Trophoblast cell (in vitro differentiated cells and primary cell): Measurements from ENCODE around the gene PLPP4.

ENCODE experiments used
- DNase-seq, 2 donors: peaks; one replicate each; pipeline ENCODE4 v3.0.0-alpha.2; 2016
- H2AFZ ChIP-seq: 2 replicates; pipeline ENCODE4 v1.6.1; 2013; ENCODE audit warnings: low read length, moderate library complexity, mild to moderate bottlenecking; ENCODE audit not compliant: insufficient read depth, poor library complexity
- H2AK5ac ChIP-seq: 2 replicates; pipeline ENCODE4 v1.6.1; 2013; ENCODE audit warnings: mild to moderate bottlenecking, low read length
- H2BK120ac ChIP-seq: 2 replicates; pipeline ENCODE4 v1.6.1; 2013; ENCODE audit warnings: low read length, mild to moderate bottlenecking, moderate library complexity; ENCODE audit not compliant: insufficient read depth, poor library complexity
- H2BK12ac ChIP-seq: 2 replicates; pipeline ENCODE4 v1.6.1; 2013; ENCODE audit warnings: mild to moderate bottlenecking, low read length, moderate library complexity
- H2BK5ac ChIP-seq: 2 replicates; pipeline ENCODE4 v1.6.1; 2013; ENCODE audit warnings: low read length, low read depth, moderate library complexity, mild to moderate bottlenecking; ENCODE audit not compliant: poor library complexity
- H3K14ac ChIP-seq: 2 replicates; pipeline ENCODE4 v1.6.1; 2013; ENCODE audit warnings: mild to moderate bottlenecking, low read length
- H3K18ac ChIP-seq: 2 replicates; pipeline ENCODE4 v1.6.1; 2013; ENCODE audit warnings: mild to moderate bottlenecking, low read length
- H3K23ac ChIP-seq: 2 replicates; pipeline ENCODE4 v1.6.1; 2013; ENCODE audit warnings: low read length
- H3K27ac ChIP-seq: 2 replicates; pipeline ENCODE4 v1.5.1; 2013; ENCODE audit warnings: low read depth, mild to moderate bottlenecking, inconsistent platforms, low read length, moderate library complexity
- H3K27me3 ChIP-seq: 2 replicates; pipeline ENCODE4 v1.6.1; 2013; ENCODE audit warnings: inconsistent platforms, mild to moderate bottlenecking, low read length, moderate library complexity; ENCODE audit not compliant: insufficient read depth
- H3K36me3 ChIP-seq, 2 experiments: 1 replicate in 1 of 2; 2 replicates in 1 of 2; pipeline ENCODE4 v1.6.1; 2013; ENCODE audit warnings: low read length in 2 of 2, mild to moderate bottlenecking in 2 of 2, moderate library complexity in 1 of 2; ENCODE audit not compliant: insufficient read depth in 2 of 2, control insufficient read depth in 1 of 2
- H3K4ac ChIP-seq: 2 replicates; pipeline ENCODE4 v1.6.1; 2013; ENCODE audit warnings: low read depth, mild to moderate bottlenecking, low read length, moderate library complexity
- H3K4me1 ChIP-seq, 2 experiments: 1 replicate in 1 of 2; 2 replicates in 1 of 2; pipeline ENCODE4 v1.6.1; 2013; ENCODE audit warnings: low read length in 2 of 2, mild to moderate bottlenecking in 2 of 2, moderate library complexity in 1 of 2; ENCODE audit not compliant: insufficient read depth in 2 of 2, control insufficient read depth in 1 of 2
- H3K4me2 ChIP-seq: 2 replicates; pipeline ENCODE4 v1.6.1; 2013; ENCODE audit warnings: inconsistent platforms, mild to moderate bottlenecking, low read length, moderate library complexity
- H3K4me3 ChIP-seq: 2 replicates; pipeline ENCODE4 v1.5.1; 2013; ENCODE audit warnings: mild to moderate bottlenecking, low read depth, low read length, inconsistent platforms
- H3K79me1 ChIP-seq: one replicate; pipeline ENCODE4 v1.6.1; 2013; ENCODE audit warnings: low read length
- H3K79me2 ChIP-seq: 2 replicates; pipeline ENCODE4 v1.6.1; 2013; ENCODE audit warnings: low read length, mild to moderate bottlenecking; ENCODE audit not compliant: control insufficient read depth, insufficient read depth, poor library complexity
- H3K9ac ChIP-seq: 2 replicates; pipeline ENCODE4 v1.6.1; 2013; ENCODE audit warnings: mild to moderate bottlenecking, low read length
- H3K9me3 ChIP-seq: 2 replicates; pipeline ENCODE4 v1.6.1; 2013; ENCODE audit warnings: low read depth, mild to moderate bottlenecking, control low read depth, inconsistent platforms, low read length; ENCODE audit not compliant: insufficient read depth
- H4K12ac ChIP-seq: 2 replicates; pipeline ENCODE4 v1.6.1; 2013; ENCODE audit warnings: low read depth, mild to moderate bottlenecking, low read length, moderate library complexity
- H4K8ac ChIP-seq: 2 replicates; pipeline ENCODE4 v1.6.1; 2013; ENCODE audit warnings: low read depth, mild to moderate bottlenecking, low read length, moderate library complexity
- H4K91ac ChIP-seq: one replicate; pipeline ENCODE4 v1.6.1; 2013; ENCODE audit warnings: low read depth, mild to moderate bottlenecking, low read length, moderate library complexity
- WGBS: extraction: QIAGEN DNeasy Blood & Tissue Kit; methylation state at CpG from one replicate; pipeline ENCODE4 v1.1.7; 2013; ENCODE audit warnings: missing lambda C conversion rate; ENCODE audit not compliant: insufficient read length, insufficient coverage; ENCODE audit errors: extremely low coverage; 5-methylcytosine and 5-hydroxymethylcytosine counted together

PLPP4 gene

DNA sequence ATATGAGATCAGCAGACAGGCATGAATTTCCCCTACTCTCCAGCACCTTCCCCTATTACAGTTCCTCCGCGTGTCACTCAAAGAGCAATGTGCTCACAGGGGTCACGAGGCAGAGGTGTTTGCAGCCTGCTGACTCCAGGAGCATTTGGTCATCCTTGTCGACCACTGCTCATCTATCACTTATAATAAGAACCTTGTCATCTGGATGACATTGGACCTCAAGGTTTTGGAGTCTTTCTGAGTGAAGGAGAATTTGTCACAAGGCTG lies 32.9 kb upstream of the PLPP4 start:
- DNase-seq = no peak
- H3K18ac ChIP-seq = no peak overlapping the region
- H3K23ac ChIP-seq = no peak overlapping the region
- no peak overlapping the region for H4K91ac ChIP-seq
- no peaks in the 10 kb centered on the region for H3K79me1 ChIP-seq
- no peaks in the 10 kb centered on the region for H3K79me2 ChIP-seq
- no peak overlapping the region for H3K9ac ChIP-seq
- no peak overlapping the region for H2BK12ac ChIP-seq
- H3K27ac ChIP-seq = peak overlapping the region; percentile 7
- H2BK5ac ChIP-seq = no peak overlapping the region
- no peak overlapping the region for H4K12ac ChIP-seq
- no peak overlapping the region for H2AFZ ChIP-seq
- H3K4me2 ChIP-seq = no peak overlapping the region
- H3K36me3 ChIP-seq = no peaks in the 10 kb centered on the region
- no peak overlapping the region for H4K8ac ChIP-seq
- H3K4me3 ChIP-seq = no peak overlapping the region
- peaks cover 2% of the 10 kb centered on the region for H3K9me3 ChIP-seq
- H3K14ac ChIP-seq = no peak overlapping the region
- no peak overlapping the region for H2BK120ac ChIP-seq
- peaks cover 7 to 16% of the 10 kb centered on the region in 2 experiments for H3K4me1 ChIP-seq
- no peaks in the 10 kb centered on the region for H3K27me3 ChIP-seq
- H2AK5ac ChIP-seq = no peak overlapping the region
- WGBS = no CpG with 5 or more reads among the region's 4 CpGs
- H3K4ac ChIP-seq = no peak overlapping the region

DNA sequence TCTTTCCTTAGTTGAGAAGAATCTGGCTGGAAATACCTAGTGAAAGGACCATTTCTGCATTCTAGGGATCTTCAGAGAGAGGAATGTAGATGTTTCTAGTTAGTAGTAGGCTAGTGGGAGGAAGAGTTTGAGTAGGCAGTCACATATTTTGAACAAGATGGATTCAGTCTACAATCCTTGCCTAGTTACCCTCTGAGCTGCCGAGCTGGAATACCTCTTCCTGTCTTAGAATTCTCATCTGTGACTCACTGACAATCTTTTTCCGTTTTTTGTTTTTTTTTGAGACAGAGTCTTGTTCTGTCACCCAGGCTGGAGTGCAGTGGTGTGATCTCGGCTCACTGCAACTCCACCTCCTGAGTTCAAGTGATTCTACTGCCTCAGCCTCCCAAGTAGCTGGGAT lies 30.7 kb upstream of the PLPP4 start:
- Histone ChIP-seq H3K27me3 (no peaks in the 10 kb centered on the region), H3K79me1 (no peaks in the 10 kb centered on the region), H3K14ac (no peak overlapping the region), H2BK5ac (no peak overlapping the region), H4K91ac (no peak overlapping the region), H3K9me3 (peaks cover 2% of the 10 kb centered on the region), H3K4ac (no peak overlapping the region), H3K79me2 (no peaks in the 10 kb centered on the region), H2AFZ (no peak overlapping the region), H3K27ac (no peak overlapping the region), H3K4me3 (no peak overlapping the region), H3K9ac (no peak overlapping the region), H2BK12ac (no peak overlapping the region), H3K23ac (no peak overlapping the region), H3K4me2 (no peak overlapping the region), H3K36me3 (no peaks in the 10 kb centered on the region), H2BK120ac (no peak overlapping the region), H2AK5ac (no peak overlapping the region), H3K18ac (no peak overlapping the region), H3K4me1 (peaks cover 7 to 15% of the 10 kb centered on the region in 2 experiments), H4K12ac (no peak overlapping the region), H4K8ac (no peak overlapping the region)
- peak in 1 of 2 donors; percentile 54 for DNase-seq
- no CpG with 5 or more reads among the region's 3 CpGs for WGBS

DNA sequence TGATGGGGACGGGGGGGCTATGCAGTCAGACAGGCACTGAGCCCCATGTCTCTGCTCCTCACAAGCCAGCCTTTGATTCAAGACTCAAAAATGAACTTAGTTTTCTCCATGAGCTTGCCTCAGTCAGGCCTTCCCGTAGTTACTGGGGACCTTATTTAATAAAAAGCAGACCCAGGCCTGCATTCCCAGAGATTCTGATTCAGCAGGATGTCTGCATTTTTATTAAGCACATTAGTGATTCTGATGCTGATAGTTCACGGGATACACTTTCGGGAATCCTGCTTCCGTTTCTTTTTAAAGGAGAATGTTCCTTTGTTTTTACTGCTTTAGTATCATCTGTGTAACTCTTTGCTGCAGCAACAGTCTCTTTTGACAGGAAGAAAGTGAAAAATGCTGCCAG lies 28.3 kb upstream of the PLPP4 start:
- no peak overlapping the region for H3K27ac ChIP-seq
- H3K14ac ChIP-seq = no peak overlapping the region
- no peak overlapping the region for H2BK5ac ChIP-seq
- H3K23ac ChIP-seq = no peak overlapping the region
- no peak overlapping the region for H4K8ac ChIP-seq
- WGBS = 100% methylated on average over 1 of the region's 5 CpGs
- H3K36me3 ChIP-seq = no peaks in the 10 kb centered on the region
- no peak overlapping the region for H2BK120ac ChIP-seq
- H4K12ac ChIP-seq = no peak overlapping the region
- H3K9ac ChIP-seq = no peak overlapping the region
- H3K79me2 ChIP-seq = no peaks in the 10 kb centered on the region
- peaks cover 0 to 5% of the 10 kb centered on the region in 2 experiments for H3K4me1 ChIP-seq
- H3K18ac ChIP-seq = no peak overlapping the region
- H2AK5ac ChIP-seq = no peak overlapping the region
- H3K79me1 ChIP-seq = no peaks in the 10 kb centered on the region
- no peaks in the 10 kb centered on the region for H3K27me3 ChIP-seq
- no peak overlapping the region for H2BK12ac ChIP-seq
- H3K4me3 ChIP-seq = no peak overlapping the region
- peaks cover 2% of the 10 kb centered on the region for H3K9me3 ChIP-seq
- H4K91ac ChIP-seq = no peak overlapping the region
- no peak overlapping the region for H2AFZ ChIP-seq
- no peak for DNase-seq
- H3K4me2 ChIP-seq = no peak overlapping the region
- no peak overlapping the region for H3K4ac ChIP-seq

DNA sequence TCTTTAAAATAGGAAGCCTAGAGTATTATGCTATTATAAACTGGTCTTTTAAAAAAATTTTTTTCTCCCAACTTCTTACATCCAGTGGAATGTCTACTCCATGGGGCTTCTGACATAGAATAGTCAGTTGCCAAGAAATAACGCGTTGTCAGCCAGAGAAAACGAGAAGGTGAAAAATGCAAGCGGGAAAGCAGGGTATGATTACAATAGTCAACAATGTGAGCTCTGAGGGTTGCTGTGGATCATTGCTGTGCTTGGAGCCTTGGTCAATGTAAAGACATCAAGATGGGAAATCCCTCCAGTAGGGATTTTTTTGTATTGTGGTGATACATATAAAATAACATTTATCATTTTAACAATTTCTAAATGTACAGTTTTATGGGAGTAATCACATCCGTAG lies 27.6 kb upstream of the PLPP4 start:
- H3K4me2 ChIP-seq = no peak overlapping the region
- H3K79me2 ChIP-seq = no peaks in the 10 kb centered on the region
- H3K4me3 ChIP-seq = no peak overlapping the region
- H2AK5ac ChIP-seq = no peak overlapping the region
- H3K18ac ChIP-seq = no peak overlapping the region
- no peak overlapping the region for H2AFZ ChIP-seq
- no peak overlapping the region for H2BK12ac ChIP-seq
- no peaks in the 10 kb centered on the region for H3K27me3 ChIP-seq
- no peak overlapping the region for H4K91ac ChIP-seq
- H3K27ac ChIP-seq = no peak overlapping the region
- H3K36me3 ChIP-seq = no peaks in the 10 kb centered on the region
- H4K8ac ChIP-seq = no peak overlapping the region
- no peak overlapping the region for H4K12ac ChIP-seq
- H3K9ac ChIP-seq = no peak overlapping the region
- peaks cover 0 to under 1% of the 10 kb centered on the region in 2 experiments for H3K4me1 ChIP-seq
- no peak overlapping the region for H3K23ac ChIP-seq
- no CpG with 5 or more reads among the region's 5 CpGs for WGBS
- no peak overlapping the region for H2BK5ac ChIP-seq
- peak in 1 of 2 donors; percentile 66 for DNase-seq
- H3K4ac ChIP-seq = no peak overlapping the region
- H3K14ac ChIP-seq = no peak overlapping the region
- H3K79me1 ChIP-seq = no peaks in the 10 kb centered on the region
- H2BK120ac ChIP-seq = no peak overlapping the region
- H3K9me3 ChIP-seq = peaks cover 2% of the 10 kb centered on the region
